Measurements from ENCODE around the gene VAV1. TPM values are rescaled to one million over a fixed set of nuclear protein-coding genes. Genes with fewer than 3 reads are reported as not detected.

VAV1 gene
- polyA plus RNA-seq, 1 experiment = not detected

- CTCF ChIA-PET = no interaction called here
- Histone ChIP-seq H3K27me3 (ENCODE audit: control insufficient read depth, insufficient read depth, low read length) (no peaks in the 10 kb centered on the region), H3K36me3 (ENCODE audit: control insufficient read depth, insufficient read depth, low read length) (no peaks in the 10 kb centered on the region), H3K4me3 (ENCODE audit: low read depth, low read length) (no peak overlapping the region)
- no peak for DNase-seq (ENCODE audit: low read depth)
- POLR2A ChIA-PET = no interaction called here
- TF ChIP-seq CTCF (IDR thresholded peaks at IDR 0.05; ENCODE audit: insufficient read depth, low read depth, low read length) = no peak
Observed at GRCh38 chr19:6801485-6802086, 29.1 kb downstream of the VAV1 start.

- TF ChIP-seq CTCF (IDR thresholded peaks at IDR 0.05; ENCODE audit: insufficient read depth, low read depth, low read length) = no peak
- DNase-seq (ENCODE audit: low read depth) = no peak
- CTCF ChIA-PET = interaction anchor here (0.6 kb wide), 1 partner anchor 40 kb away, joined by 4 read pairs; no protein-coding TSS in a partner anchor
- no peaks in the 10 kb centered on the region for H3K27me3 ChIP-seq (ENCODE audit: control insufficient read depth, insufficient read depth, low read length)
- POLR2A ChIA-PET = no interaction called here
- no peak overlapping the region for H3K4me3 ChIP-seq (ENCODE audit: low read depth, low read length)
- H3K36me3 ChIP-seq (ENCODE audit: control insufficient read depth, insufficient read depth, low read length) = no peaks in the 10 kb centered on the region
Observed at GRCh38 chr19:6802336-6803035, 30.0 kb downstream of the VAV1 start.

- DNase-seq (ENCODE audit: low read depth) = no peak
- POLR2A ChIA-PET = no interaction called here
- CTCF ChIA-PET = interaction anchor here (0.6 kb wide), 1 partner anchor 41 kb away, joined by 4 read pairs; no protein-coding TSS in a partner anchor
Observed at GRCh38 chr19:6803036-6803404, 30.5 kb downstream of the VAV1 start.

GRCh38 chr19:6806488-6806887 is 34.0 kb downstream of the VAV1 start:
- POLR2A ChIA-PET = no interaction called here
- no peak overlapping the region for H3K4me3 ChIP-seq (ENCODE audit: low read depth, low read length)
- CTCF ChIA-PET = no interaction called here

More at GRCh38 chr19:6803036-6803404, 30.5 kb downstream of the VAV1 start:
- Histone ChIP-seq H3K27me3 (ENCODE audit: control insufficient read depth, insufficient read depth, low read length) (no peaks in the 10 kb centered on the region), H3K4me3 (ENCODE audit: low read depth, low read length) (no peak overlapping the region), H3K36me3 (ENCODE audit: control insufficient read depth, insufficient read depth, low read length) (no peaks in the 10 kb centered on the region)
- no peak for TF ChIP-seq CTCF (IDR thresholded peaks at IDR 0.05; ENCODE audit: insufficient read depth, low read depth, low read length)

More at GRCh38 chr19:6806488-6806887, 34.0 kb downstream of the VAV1 start:
- Histone ChIP-seq H3K36me3 (ENCODE audit: control insufficient read depth, insufficient read depth, low read length) (no peaks in the 10 kb centered on the region), H3K27me3 (ENCODE audit: control insufficient read depth, insufficient read depth, low read length) (no peaks in the 10 kb centered on the region)
- DNase-seq (ENCODE audit: low read depth) = no peak
- no peak for TF ChIP-seq CTCF (IDR thresholded peaks at IDR 0.05; ENCODE audit: insufficient read depth, low read depth, low read length)

Data from BJ (cell line).